Panc1 (cell line): ENCODE measurements around the gene MGAT1. TPM values are rescaled to one million over a fixed set of nuclear protein-coding genes. Genes with fewer than 3 reads are reported as not detected.
"Not testable (repeated sequence)": the region's sequence is repeated elsewhere in the genome, so short reads cannot be mapped to it uniquely, and the experiment has no call there.

Experiments
- ATAC-seq: fragments of 200-7000 bp; cut with Tn5 transposase; 2 replicates; pipeline ENCODE4 v1.9.1; 2020; ENCODE audit warnings: mild to moderate bottlenecking, moderate library complexity
- BruUV-seq: library from RNA; stranded (reverse); fragments of 400-500 nt; replicated peaks from 2 replicates; lab custom pipeline; 2021; lab: Mats Ljungman, UMichigan
- CTCF ChIA-PET: fragments of 300-600 bp; sonication (Branson Sonifier 250); formaldehyde crosslinking; loops from one replicate; lab custom pipeline; 2022; ENCODE audit warnings: antibody characterized with exemption; lab: Charles Lee
- POLR2A ChIA-PET: fragments of 300-600 bp; sonication (Branson Sonifier 250); formaldehyde crosslinking; loops from one replicate; lab custom pipeline; 2022; ENCODE audit warnings: antibody characterized with exemption; lab: Charles Lee
- DNase-seq: peaks from one replicate; pipeline ENCODE4 v3.0.0-alpha.2; 2010; ENCODE audit warnings: low read depth, low spot score
- H3K27ac ChIP-seq: 2 replicates; pipeline ENCODE4 v1.5.1; 2011; ENCODE audit warnings: mild to moderate bottlenecking, low read length, inconsistent platforms
- H3K27me3 ChIP-seq: fragments of 200-500 bp; sonication (Bioruptor generic); 2 replicates; pipeline ENCODE4 v1.6.0; 2014; ENCODE audit warnings: low read length, inconsistent platforms; ENCODE audit not compliant: control insufficient read depth, insufficient read depth
- H3K36me3 ChIP-seq: fragments of 200-500 bp; sonication (Bioruptor generic); 2 replicates; pipeline ENCODE4 v1.5.1; 2014; ENCODE audit warnings: inconsistent platforms, mild to moderate bottlenecking, low read length, moderate library complexity; ENCODE audit not compliant: control insufficient read depth, insufficient read depth
- H3K4me1 ChIP-seq: 2 replicates; pipeline ENCODE4 v1.5.1; 2011; ENCODE audit warnings: inconsistent platforms, mild to moderate bottlenecking, low read length, moderate library complexity; ENCODE audit not compliant: control insufficient read depth, insufficient read depth
- H3K4me3 ChIP-seq, 2 experiments: 2 replicates each; pipeline ENCODE4 v1.5.1; 2011 to 2012; ENCODE audit warnings: low read depth in 2 of 2, low read length in 2 of 2, mild to moderate bottlenecking in 2 of 2, inconsistent platforms in 1 of 2, moderate library complexity in 1 of 2
- H3K9me3 ChIP-seq: fragments of 200-500 bp; sonication (Bioruptor generic); 2 replicates; pipeline ENCODE4 v1.5.1; 2014; ENCODE audit warnings: low read depth, mild to moderate bottlenecking, inconsistent platforms, low read length, moderate library complexity; ENCODE audit not compliant: control insufficient read depth, insufficient read depth
- CTCF ChIP-seq: fragments of 450-650 bp; IDR thresholded peaks from 2 replicates; pipeline ENCODE4 v1.5.1; 2017; ENCODE audit warnings: mild to moderate bottlenecking
- POLR2AphosphoS5 ChIP-seq: IDR thresholded peaks from 2 replicates; pipeline ENCODE4 v1.6.1; 2012; ENCODE audit warnings: mild to moderate bottlenecking, low read depth, low read length, moderate library complexity
- REST ChIP-seq, 2 experiments: IDR thresholded peaks; 2 replicates each; pipeline ENCODE4 v1.6.1; 2011 to 2012; ENCODE audit warnings: low read depth in 2 of 2, control low read depth in 1 of 2, low read length in 1 of 2, mild to moderate bottlenecking in 1 of 2, moderate library complexity in 1 of 2; ENCODE audit not compliant: insufficient read depth in 1 of 2
- SIN3A ChIP-seq: IDR thresholded peaks from 2 replicates; pipeline ENCODE4 v1.6.1; 2012; ENCODE audit warnings: low read depth, mild to moderate bottlenecking, low read length, moderate library complexity, borderline replicate concordance; ENCODE audit not compliant: insufficient read depth
- TCF7L2 ChIP-seq: IDR thresholded peaks from 2 replicates; pipeline ENCODE4 v1.6.1; 2011; ENCODE audit warnings: mild to moderate bottlenecking, low read depth, low read length, inconsistent platforms
- in situ Hi-C: cut with HindIII; loops from 2 replicates; pipeline ENCODE4 v1.10.0; 2016; ENCODE audit warnings: low sequenced_read_pairs, low pct_unique_long_range_greater_than_20kb
- intact Hi-C: fragments of 100-400 bp; cut with micrococcal nuclease; formaldehyde crosslinking; loops from one replicate; pipeline ENCODE4 v1.10.0; 2022; ENCODE audit not compliant: unreplicated experiment
- total RNA-seq: library from RNA; stranded (reverse); gene quantifications from one replicate; pipeline ENCODE4 v1.2.1, GENCODE V29; 2021; ENCODE audit not compliant: unreplicated experiment

MGAT1 gene
- total RNA-seq, 1 experiment from 2014 or later = 113 TPM

- intact Hi-C loops, H3K27ac ChIP-seq, DNase-seq, H3K27me3 ChIP-seq, ATAC-seq, in situ Hi-C loops, H3K36me3 ChIP-seq, BruUV-seq, H3K4me3 ChIP-seq, H3K9me3 ChIP-seq: not testable (repeated sequence)
- H3K4me1 ChIP-seq = peaks cover 13% of the 10 kb centered on the region
- CTCF ChIA-PET = interaction anchor here (1.0 kb wide), 1 partner anchor 18 kb away, joined by 3 read pairs; no protein-coding TSS in a partner anchor
- POLR2A ChIA-PET = interaction anchor here (0.6 kb wide), 1 partner anchor 12 kb away, joined by 9 read pairs; no protein-coding TSS in a partner anchor
These were observed 20.7 kb downstream of the MGAT1 start for GRCh38 chr5:180781900-180782326.

- ATAC-seq = no peak
These were observed 22.5 kb downstream of the MGAT1 start for GRCh38 chr5:180779985-180780610.

GRCh38 chr5:180777475-180777874 lies 25.1 kb downstream of the MGAT1 start:
- H3K4me1 ChIP-seq = no peaks in the 10 kb centered on the region
- ATAC-seq = no peak
- ChIA-PET CTCF (no interaction called here), POLR2A (no interaction called here)
- H3K36me3 ChIP-seq = no peaks in the 10 kb centered on the region
- no peak overlapping the region for H3K27ac ChIP-seq
- TF ChIP-seq SIN3A (no peak), CTCF (no peak), TCF7L2 (no peak), POLR2AphosphoS5 (no peak), REST (IDR thresholded peaks at IDR 0.05; ENCODE audit: insufficient read depth in 1 of 2, low read depth in 2 of 2, low read length in 1 of 2) (no peak)
- intact Hi-C loops = no loop called here
- no peak for DNase-seq
- no peak overlapping the region for H3K4me3 ChIP-seq
- H3K9me3 ChIP-seq = no peaks in the 10 kb centered on the region
- in situ Hi-C loops = no loop called here
- BruUV-seq = no TSS peak
- H3K27me3 ChIP-seq = no peaks in the 10 kb centered on the region

More at GRCh38 chr5:180779985-180780610, 22.5 kb downstream of the MGAT1 start:
- Histone ChIP-seq H3K4me1 (peaks cover 2% of the 10 kb centered on the region; the same call in 1 of the 2 replicates), H3K27ac (no peak overlapping the region), H3K36me3 (no peaks in the 10 kb centered on the region), H3K27me3 (no peaks in the 10 kb centered on the region), H3K9me3 (no peaks in the 10 kb centered on the region), H3K4me3 (no peak overlapping the region)
- no TSS peak for BruUV-seq
- in situ Hi-C loops = no loop called here
- no peak for DNase-seq
- ChIA-PET POLR2A (no interaction called here), CTCF (no interaction called here)
- intact Hi-C loops = no loop called here
- TF ChIP-seq TCF7L2 = no peak
